HepG2 (cell line): Measurements from ENCODE around the gene ETV6. TPM values are rescaled to one million over a fixed set of nuclear protein-coding genes. Genes with fewer than 3 reads are reported as not detected.

Source experiments
- ATAC-seq: fragments of 200-7000 bp; cut with Tn5 transposase; 3 replicates; pipeline ENCODE4 v1.9.1; 2020; ENCODE audit warnings: mild to moderate bottlenecking, moderate library complexity
- BruUV-seq: library from RNA; stranded (reverse); fragments of 400-500 nt; replicated peaks from 2 replicates; lab custom pipeline; 2021; lab: Mats Ljungman, UMichigan
- CTCF ChIA-PET: fragments of 300-600 bp; formaldehyde crosslinking; extraction: SDS; loops from one replicate; lab custom pipeline; 2021; ENCODE audit warnings: low total read pairs, inconsistent platforms, low intra/inter-chr PET ratio; lab: Yijun Ruan, JAX
- POLR2A ChIA-PET: fragments of 350-600 bp; sonication (Branson Sonifier 250); formaldehyde crosslinking; loops from one replicate; lab custom pipeline; 2020; ENCODE audit warnings: antibody characterized with exemption, inconsistent platforms; lab: Yijun Ruan, JAX
- DNase-seq: peaks from one replicate; pipeline ENCODE4 v3.0.0-alpha.2; 2015; ENCODE audit warnings: low spot score
- FAIRE-seq: peaks from 3 replicates; lab custom pipeline; 2011; peaks lifted over from hg19 to GRCh38; lab: Jason Lieb, UNC
- H2AFZ ChIP-seq: one replicate; pipeline ENCODE4 v1.6.1; 2011; ENCODE audit warnings: low read length, inconsistent platforms
- H3K27ac ChIP-seq: fragments of 300-600 bp; 3 replicates; pipeline ENCODE4 v1.8.0; 2011; ENCODE audit warnings: mixed run types, mild to moderate bottlenecking, mixed read lengths, low read length, inconsistent platforms; ENCODE audit not compliant: insufficient read depth; ENCODE audit errors: extremely low read length
- H3K27me3 ChIP-seq, 2 experiments: fragments of 200-600 bp in 1 of 2; 2 replicates in 1 of 2; 3 replicates in 1 of 2; pipeline versions ENCODE4 v1.6.0 to v1.8.0; 2011; ENCODE audit warnings: low read length in 2 of 2, mild to moderate bottlenecking in 2 of 2, moderate library complexity in 2 of 2, inconsistent platforms in 1 of 2; ENCODE audit not compliant: insufficient read depth in 2 of 2, control insufficient read depth in 1 of 2
- H3K36me3 ChIP-seq, 2 experiments: fragments of 200-600 bp in 1 of 2; replicated peaks in 1 of 2; 2 replicates in 1 of 2; 3 replicates in 1 of 2; pipeline versions ENCODE4 v1.5.1 to v1.8.0; 2011; ENCODE audit warnings: low read length in 2 of 2, inconsistent platforms in 1 of 2; ENCODE audit not compliant: insufficient read depth in 2 of 2, control insufficient read depth in 1 of 2
- H3K4me1 ChIP-seq: 2 replicates; pipeline ENCODE4 v1.5.1; 2012; ENCODE audit warnings: low read length, inconsistent platforms; ENCODE audit not compliant: insufficient read depth
- H3K4me2 ChIP-seq: 2 replicates; pipeline ENCODE4 v1.6.0; 2011; ENCODE audit warnings: low read depth, low read length, inconsistent platforms
- H3K4me3 ChIP-seq, 3 experiments: fragments of 200-600 bp in 1 of 3; sonication (generic), shearing (Covaris generic) in 1 of 3; replicated peaks in 1 of 3; 2 replicates each; pipeline ENCODE4 v1.5.1; 2011 to 2016; ENCODE audit warnings: low read length in 3 of 3, inconsistent platforms in 2 of 3, low read depth in 2 of 3, mild to moderate bottlenecking in 2 of 3, control low read depth in 1 of 3, mixed read lengths in 1 of 3; ENCODE audit not compliant: insufficient read depth in 1 of 3
- H3K79me2 ChIP-seq: one replicate; pipeline ENCODE4 v1.6.1; 2011; ENCODE audit warnings: low read length, inconsistent platforms; ENCODE audit not compliant: insufficient read depth
- H3K9ac ChIP-seq: 2 replicates; pipeline ENCODE4 v1.6.0; 2011; ENCODE audit warnings: mild to moderate bottlenecking, low read depth, low read length, inconsistent platforms; ENCODE audit not compliant: insufficient read depth
- H3K9me3 ChIP-seq: 2 replicates; pipeline ENCODE4 v1.5.1; 2012; ENCODE audit warnings: mild to moderate bottlenecking, low read length
- H4K20me1 ChIP-seq: 2 replicates; pipeline ENCODE4 v1.6.0; 2011; ENCODE audit warnings: inconsistent platforms, mild to moderate bottlenecking, low read length, moderate library complexity; ENCODE audit not compliant: insufficient read depth
- AGO2 ChIP-seq: fragments of 200-400 bp; formaldehyde crosslinking; optimal IDR thresholded peaks from 2 replicates; pipeline ENCODE3; 2017; ENCODE audit warnings: mild to moderate bottlenecking, low read depth, low read length, moderate library complexity
- CEBPB ChIP-seq: IDR thresholded peaks from 2 replicates; pipeline ENCODE4 v1.6.1; 2011; ENCODE audit warnings: low read depth, low read length, improper control_type of control experiment, borderline replicate concordance
- HCFC1 ChIP-seq: fragments of 150-350 bp; IDR thresholded peaks from 2 replicates; pipeline ENCODE4 v1.6.1; 2014; ENCODE audit warnings: low read depth, low read length
- MLX ChIP-seq: IDR thresholded peaks from 2 replicates; pipeline ENCODE4 v1.6.1; 2016
- ZBTB2 ChIP-seq: sonication (generic); formaldehyde crosslinking; IDR thresholded peaks from 2 replicates; pipeline ENCODE4 v1.8.0; 2022; ENCODE audit warnings: low read depth, missing genetic modification reagents
- ZHX2 ChIP-seq, 2 experiments: sonication (generic) in 1 of 2; formaldehyde crosslinking in 1 of 2; IDR thresholded peaks; 2 replicates each; pipeline versions ENCODE4 v1.6.1 to v1.9.0; 2014 to 2022; ENCODE audit warnings: antibody characterized with exemption in 1 of 2, borderline replicate concordance in 1 of 2, inconsistent platforms in 1 of 2, low read depth in 1 of 2, missing genetic modification reagents in 1 of 2
- ZNF460 ChIP-seq: sonication (generic); formaldehyde crosslinking; IDR thresholded peaks from 2 replicates; pipeline ENCODE4 v1.5.1; 2020; ENCODE audit warnings: missing genetic modification reagents, mild to moderate bottlenecking, borderline replicate concordance
- ZNF550 ChIP-seq: sonication (generic); formaldehyde crosslinking; IDR thresholded peaks from 2 replicates; pipeline ENCODE4 v1.4.0; 2020; ENCODE audit warnings: mild to moderate bottlenecking, missing genetic modification reagents, borderline replicate concordance
- ZNF737 ChIP-seq: sonication (generic); formaldehyde crosslinking; IDR thresholded peaks from 2 replicates; pipeline ENCODE4 v1.5.0; 2020; ENCODE audit warnings: missing genetic modification reagents, mild to moderate bottlenecking, borderline replicate concordance
- WGBS: methylation state at CpG from one replicate; pipeline ENCODE4 v1.1.6; 2017; ENCODE audit warnings: low lambda C conversion rate; 5-methylcytosine and 5-hydroxymethylcytosine counted together
- in situ Hi-C: cut with HindIII; loops from 2 replicates; pipeline ENCODE4 v1.10.0; 2017; ENCODE audit warnings: low pct_unique_long_range_greater_than_20kb; ENCODE audit not compliant: extremely low pct_ligation_motif_present
- intact Hi-C: fragments of 100-400 bp; cut with micrococcal nuclease; formaldehyde crosslinking; loops from one replicate; pipeline ENCODE4 v1.10.0; 2022; ENCODE audit not compliant: unreplicated experiment
- polyA plus RNA-seq, 8 experiments: library from polyadenylated mRNA; depleted of rRNA in 3 of 8; stranded (reverse) in 7 of 8; unstranded in 1 of 8; fragments of >200 nt; fragmentation: Illumina TruSeq in 4 of 8; extraction: Trizol in 4 of 8; gene quantifications; 2 replicates each; pipeline versions ENCODE4 v1.2.1 to v1.2.3, GENCODE V29; 2011 to 2016; ENCODE audit warnings: low read depth in 4 of 8, missing spikeins in 1 of 8, mixed read lengths in 1 of 8; ENCODE audit not compliant: insufficient read depth in 1 of 8
- total RNA-seq, 5 experiments: library from RNA; depleted of rRNA; stranded (reverse); fragments of >200 nt; fragmentation: Illumina TruSeq; extraction: Trizol; gene quantifications; 2 replicates each; pipeline ENCODE4 v1.2.3, GENCODE V29; 2016; ENCODE audit warnings: low read depth in 1 of 5
- TF ChIP-seq, protein P1 (sequence below): sonication (generic); formaldehyde crosslinking; IDR thresholded peaks from 2 replicates; pipeline ENCODE4 v1.5.0; 2020; ENCODE audit warnings: missing genetic modification reagents

The ETV6 gene
- total and polyA plus RNA-seq, 2 of the 13 experiments (the other 11 are each of a cell fraction or from before 2014, with no cell fraction given), result 2.2 to 3.0 TPM

DNA sequence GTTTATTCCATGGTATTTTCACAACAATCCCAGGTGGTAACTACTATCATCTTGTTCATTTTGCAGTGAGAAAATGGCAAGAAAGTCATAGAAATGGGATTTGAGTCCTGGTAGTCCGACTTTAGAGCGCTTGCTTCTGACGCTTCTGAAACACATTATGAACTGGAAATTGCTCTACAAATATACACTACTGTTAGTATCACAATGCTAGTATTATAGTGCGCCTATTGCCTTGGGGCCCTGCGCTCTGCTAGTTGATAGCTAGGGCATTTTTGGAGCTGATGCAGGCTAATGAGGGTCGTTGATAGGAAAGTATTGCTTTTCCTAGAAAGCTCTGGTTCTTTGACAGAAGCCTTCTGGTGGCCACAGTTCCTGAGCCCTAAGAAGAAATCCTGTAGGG is 61.0 kb downstream of the ETV6 start:
- H3K9me3 ChIP-seq, result no peaks in the 10 kb centered on the region
- CTCF ChIA-PET, result no interaction called here
- H3K27me3 ChIP-seq, result no peaks in the 10 kb centered on the region
- POLR2A ChIA-PET, result no interaction called here
- BruUV-seq, result no TSS peak
- no peaks in the 10 kb centered on the region for H4K20me1 ChIP-seq
- no peak overlapping the region for H3K9ac ChIP-seq
- FAIRE-seq (no peak), ATAC-seq (no peak), DNase-seq (no peak)
- WGBS, result 86% methylated on average over 6 of the region's 6 CpGs
- peaks cover 52% of the 10 kb centered on the region for H3K4me1 ChIP-seq
- intact Hi-C loops (no loop called here), in situ Hi-C loops (no loop called here)
- H2AFZ ChIP-seq, result no peak overlapping the region
- H3K36me3 ChIP-seq, result no peaks in the 10 kb centered on the region
- H3K27ac ChIP-seq, result no peak overlapping the region
- no peaks in the 10 kb centered on the region for H3K79me2 ChIP-seq
- H3K4me3 ChIP-seq, result peak overlapping the region in 1 of 3 experiments; percentile 36; a peak in 1 of 6 replicates
- peak overlapping the region; percentile 50 for H3K4me2 ChIP-seq
- TF ChIP-seq AGO2 (no peak), ZNF460 (CRISPR knock-in tag) (no peak), HCFC1 (no peak), CEBPB (no peak), ZNF737 (CRISPR knock-in tag) (no peak), ZBTB2 (CRISPR knock-in tag) (no peak), ZNF550 (no peak), ZHX2 (IDR thresholded peaks at IDR 0.05; ENCODE audit: low read depth) (no peak), ZHX2 (CRISPR knock-in tag; IDR thresholded peaks at IDR 0.05; ENCODE audit: borderline replicate concordance) (no peak), MLX (CRISPR knock-in tag) (no peak)
- TF ChIP-seq, protein P1, sequence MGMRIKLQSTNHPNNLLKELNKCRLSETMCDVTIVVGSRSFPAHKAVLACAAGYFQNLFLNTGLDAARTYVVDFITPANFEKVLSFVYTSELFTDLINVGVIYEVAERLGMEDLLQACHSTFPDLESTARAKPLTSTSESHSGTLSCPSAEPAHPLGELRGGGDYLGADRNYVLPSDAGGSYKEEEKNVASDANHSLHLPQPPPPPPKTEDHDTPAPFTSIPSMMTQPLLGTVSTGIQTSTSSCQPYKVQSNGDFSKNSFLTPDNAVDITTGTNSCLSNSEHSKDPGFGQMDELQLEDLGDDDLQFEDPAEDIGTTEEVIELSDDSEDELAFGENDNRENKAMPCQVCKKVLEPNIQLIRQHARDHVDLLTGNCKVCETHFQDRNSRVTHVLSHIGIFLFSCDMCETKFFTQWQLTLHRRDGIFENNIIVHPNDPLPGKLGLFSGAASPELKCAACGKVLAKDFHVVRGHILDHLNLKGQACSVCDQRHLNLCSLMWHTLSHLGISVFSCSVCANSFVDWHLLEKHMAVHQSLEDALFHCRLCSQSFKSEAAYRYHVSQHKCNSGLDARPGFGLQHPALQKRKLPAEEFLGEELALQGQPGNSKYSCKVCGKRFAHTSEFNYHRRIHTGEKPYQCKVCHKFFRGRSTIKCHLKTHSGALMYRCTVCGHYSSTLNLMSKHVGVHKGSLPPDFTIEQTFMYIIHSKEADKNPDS (CRISPR knock-in tag), result no peak
